SHP77 treated with DMSO at 0.1 percent for 48 hours (cell line): ENCODE results near the gene SOBP.
A peak's percentile ranks its signal among the peaks of the same experiment; 100 is the strongest.

Experiments
- DNase-seq: peaks from one replicate; lab custom pipeline; 2025; lab: John Stamatoyannopoulos, UW

Gene SOBP

GRCh38 chr6:107523054-107523791 is 33.3 kb downstream of the SOBP start:
- no peak for DNase-seq

- DNase-seq: no peak
Observed at GRCh38 chr6:107523794-107524193, 33.9 kb downstream of the SOBP start.

GRCh38 chr6:107524626-107525025 is 34.7 kb downstream of the SOBP start:
- DNase-seq: no peak

GRCh38 chr6:107531868-107532267 is 42.0 kb downstream of the SOBP start:
- no peak for DNase-seq

GRCh38 chr6:107532706-107533105 is 42.8 kb downstream of the SOBP start:
- DNase-seq: no peak

GRCh38 chr6:107533415-107534059 is 43.6 kb downstream of the SOBP start:
- no peak for DNase-seq

GRCh38 chr6:107534571-107535141 is 44.7 kb downstream of the SOBP start:
- DNase-seq: no peak

GRCh38 chr6:107535626-107536025 is 45.7 kb downstream of the SOBP start:
- no peak for DNase-seq

GRCh38 chr6:107536180-107536961 is 46.5 kb downstream of the SOBP start:
- no peak for DNase-seq

- no peak for DNase-seq
Observed at GRCh38 chr6:107537559-107537958, 47.6 kb downstream of the SOBP start.

GRCh38 chr6:107538856-107539387 is 49.0 kb downstream of the SOBP start:
- DNase-seq: no peak

- DNase-seq: peak; percentile 23
Observed at GRCh38 chr6:107539409-107539808, 49.5 kb downstream of the SOBP start.

GRCh38 chr6:107539849-107540464 is 50.0 kb downstream of the SOBP start:
- no peak for DNase-seq

GRCh38 chr6:107540465-107540857 is 50.5 kb downstream of the SOBP start:
- no peak for DNase-seq

GRCh38 chr6:107542192-107542668 is 52.3 kb downstream of the SOBP start:
- no peak for DNase-seq

GRCh38 chr6:107543088-107543487 is 53.2 kb downstream of the SOBP start:
- no peak for DNase-seq

GRCh38 chr6:107543567-107543966 is 53.6 kb downstream of the SOBP start:
- no peak for DNase-seq

- DNase-seq: no peak
Observed at GRCh38 chr6:107545763-107546162, 55.8 kb downstream of the SOBP start.

- no peak for DNase-seq
Observed at GRCh38 chr6:107546691-107547450, 57.0 kb downstream of the SOBP start.

- DNase-seq: no peak
Observed at GRCh38 chr6:107547451-107547840, 57.5 kb downstream of the SOBP start.

GRCh38 chr6:107550241-107550840 is 60.4 kb downstream of the SOBP start:
- no peak for DNase-seq
